HEK293T (cell line): ENCODE results near the gene RNF144A.

ENCODE experiments used
- BHLHE40 ChIP-seq: fragments of 450-650 bp; IDR thresholded peaks from 2 replicates; pipeline ENCODE4 v1.6.1; 2016; ENCODE audit warnings: mild to moderate bottlenecking, moderate library complexity, borderline replicate concordance
- ELF4 ChIP-seq: fragments of 450-650 bp; IDR thresholded peaks from 2 replicates; pipeline ENCODE4 v1.6.1; 2017; ENCODE audit warnings: antibody characterized with exemption
- FOXK2 ChIP-seq: fragments of 450-650 bp; IDR thresholded peaks from 2 replicates; pipeline ENCODE4 v1.6.1; 2016; ENCODE audit warnings: mild to moderate bottlenecking
- FOXM1 ChIP-seq: fragments of 450-650 bp; IDR thresholded peaks from 2 replicates; pipeline ENCODE4 v1.6.1; 2017; ENCODE audit warnings: mild to moderate bottlenecking, borderline replicate concordance
- NFRKB ChIP-seq: fragments of 450-650 bp; IDR thresholded peaks from 2 replicates; pipeline ENCODE4 v1.6.1; 2016; ENCODE audit warnings: mild to moderate bottlenecking, moderate library complexity
- PKNOX1 ChIP-seq: fragments of 450-650 bp; IDR thresholded peaks from 2 replicates; pipeline ENCODE4 v1.6.1; 2016

GRCh38 chr2:7027411-7027810 lies 110.2 kb downstream of the RNF144A start:
- TF ChIP-seq ELF4 (no peak), BHLHE40 (no peak), FOXM1 (no peak), FOXK2 (no peak), NFRKB (no peak), PKNOX1 (no peak)
